ENCODE measurements around the gene RPS19.

GRCh38 chr19:41849067-41849466, 11.0 kb upstream of the RPS19 start:
- TF ChIP-seq, protein P1, sequence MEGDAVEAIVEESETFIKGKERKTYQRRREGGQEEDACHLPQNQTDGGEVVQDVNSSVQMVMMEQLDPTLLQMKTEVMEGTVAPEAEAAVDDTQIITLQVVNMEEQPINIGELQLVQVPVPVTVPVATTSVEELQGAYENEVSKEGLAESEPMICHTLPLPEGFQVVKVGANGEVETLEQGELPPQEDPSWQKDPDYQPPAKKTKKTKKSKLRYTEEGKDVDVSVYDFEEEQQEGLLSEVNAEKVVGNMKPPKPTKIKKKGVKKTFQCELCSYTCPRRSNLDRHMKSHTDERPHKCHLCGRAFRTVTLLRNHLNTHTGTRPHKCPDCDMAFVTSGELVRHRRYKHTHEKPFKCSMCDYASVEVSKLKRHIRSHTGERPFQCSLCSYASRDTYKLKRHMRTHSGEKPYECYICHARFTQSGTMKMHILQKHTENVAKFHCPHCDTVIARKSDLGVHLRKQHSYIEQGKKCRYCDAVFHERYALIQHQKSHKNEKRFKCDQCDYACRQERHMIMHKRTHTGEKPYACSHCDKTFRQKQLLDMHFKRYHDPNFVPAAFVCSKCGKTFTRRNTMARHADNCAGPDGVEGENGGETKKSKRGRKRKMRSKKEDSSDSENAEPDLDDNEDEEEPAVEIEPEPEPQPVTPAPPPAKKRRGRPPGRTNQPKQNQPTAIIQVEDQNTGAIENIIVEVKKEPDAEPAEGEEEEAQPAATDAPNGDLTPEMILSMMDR (IDR thresholded peaks at IDR 0.05) = no peak
- TF ChIP-seq POLR2A (IDR thresholded peaks at IDR 0.05) = no peak
- TF ChIP-seq POLR2AphosphoS5 (IDR thresholded peaks at IDR 0.05) = no peak

Data from prostate gland (tissue), 2 donors.